SIG-M5 treated with dmso at 0.1 percent for 504 hours (cell line): ENCODE data around the gene DBH.

Source experiments
- DNase-seq: peaks from one replicate; lab custom pipeline; 2025; ENCODE audit not compliant: unreplicated experiment; lab: John Stamatoyannopoulos, UW

DBH gene

GRCh38 chr9:133642708-133643361, 6.7 kb downstream of the DBH start:
- no peak for DNase-seq

GRCh38 chr9:133643362-133643755, 7.2 kb downstream of the DBH start:
- no peak for DNase-seq

GRCh38 chr9:133643978-133644760, 8.0 kb downstream of the DBH start:
- DNase-seq, result no peak

- DNase-seq, result no peak
Observed at GRCh38 chr9:133645021-133645765, 9.0 kb downstream of the DBH start.

GRCh38 chr9:133647148-133647547, 11.0 kb downstream of the DBH start:
- DNase-seq, result no peak

GRCh38 chr9:133647765-133648469, 11.8 kb downstream of the DBH start:
- DNase-seq, result no peak

GRCh38 chr9:133649194-133649593, 13.0 kb downstream of the DBH start:
- no peak for DNase-seq

- DNase-seq, result no peak
Observed at GRCh38 chr9:133650026-133650425, 13.9 kb downstream of the DBH start.

GRCh38 chr9:133653638-133654037, 17.5 kb downstream of the DBH start:
- no peak for DNase-seq

- no peak for DNase-seq
Observed at GRCh38 chr9:133654736-133655657, 18.8 kb downstream of the DBH start.

GRCh38 chr9:133655701-133656100, 19.5 kb downstream of the DBH start:
- DNase-seq, result no peak

GRCh38 chr9:133656211-133657119, 20.3 kb downstream of the DBH start:
- no peak for DNase-seq

GRCh38 chr9:133657120-133657661, 21.0 kb downstream of the DBH start:
- DNase-seq, result no peak

GRCh38 chr9:133658442-133659431, 22.6 kb downstream of the DBH start:
- DNase-seq, result no peak

- DNase-seq, result no peak
Observed at GRCh38 chr9:133659516-133659915, 23.4 kb downstream of the DBH start.

- no peak for DNase-seq
Observed at GRCh38 chr9:133661846-133662540, 25.8 kb downstream of the DBH start.
